HG03354 (cell line): ENCODE measurements around the gene ANXA8L1.
"Not testable (repeated sequence)": the region's sequence is repeated elsewhere in the genome, so short reads cannot be mapped to it uniquely, and the experiment has no call there.

Source experiments
- ATAC-seq: cut with Tn5 transposase; IDR thresholded peaks from one replicate; pipeline ENCODE4 v1.9.1; 2021; ENCODE audit warnings: mild to moderate bottlenecking; ENCODE audit not compliant: unreplicated experiment, poor library complexity, severe bottlenecking

The ANXA8L1 gene, protein sequence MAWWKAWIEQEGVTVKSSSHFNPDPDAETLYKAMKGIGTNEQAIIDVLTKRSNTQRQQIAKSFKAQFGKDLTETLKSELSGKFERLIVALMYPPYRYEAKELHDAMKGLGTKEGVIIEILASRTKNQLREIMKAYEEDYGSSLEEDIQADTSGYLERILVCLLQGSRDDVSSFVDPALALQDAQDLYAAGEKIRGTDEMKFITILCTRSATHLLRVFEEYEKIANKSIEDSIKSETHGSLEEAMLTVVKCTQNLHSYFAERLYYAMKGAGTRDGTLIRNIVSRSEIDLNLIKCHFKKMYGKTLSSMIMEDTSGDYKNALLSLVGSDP

GRCh38 chr10:46375406-46375805 is at the start of gene ANXA8L1:
TSS of gene ANXA8L1 (plus strand) at chr10:46375776. CDS start at chr10:46375852, 76 bp downstream.
- ATAC-seq, result not testable (repeated sequence)

- ATAC-seq, result no peak
Measured at GRCh38 chr10:46326066-46326465, 49.5 kb upstream of the ANXA8L1 start.

DNA sequence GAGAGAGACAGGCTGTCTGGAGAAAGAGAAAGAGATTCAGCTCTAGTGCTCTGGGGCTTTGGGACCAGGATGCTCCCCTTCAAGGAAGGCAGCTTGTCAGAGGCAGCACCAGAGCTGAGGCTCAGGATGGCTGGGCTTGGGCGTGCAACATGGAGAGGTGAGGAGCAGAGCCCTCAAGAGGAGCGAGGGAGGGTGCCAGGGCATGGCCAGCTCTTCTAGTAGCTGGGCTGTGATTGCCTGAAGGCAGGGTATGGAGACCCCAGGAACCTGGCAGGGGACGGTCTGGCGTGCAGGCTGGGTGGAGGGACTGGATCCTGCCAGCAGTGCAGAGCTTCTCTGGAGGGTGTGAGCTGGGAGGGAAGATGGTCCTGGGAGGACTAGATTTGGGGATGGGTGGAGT is 48.6 kb upstream of the ANXA8L1 start:
- no peak for ATAC-seq

DNA sequence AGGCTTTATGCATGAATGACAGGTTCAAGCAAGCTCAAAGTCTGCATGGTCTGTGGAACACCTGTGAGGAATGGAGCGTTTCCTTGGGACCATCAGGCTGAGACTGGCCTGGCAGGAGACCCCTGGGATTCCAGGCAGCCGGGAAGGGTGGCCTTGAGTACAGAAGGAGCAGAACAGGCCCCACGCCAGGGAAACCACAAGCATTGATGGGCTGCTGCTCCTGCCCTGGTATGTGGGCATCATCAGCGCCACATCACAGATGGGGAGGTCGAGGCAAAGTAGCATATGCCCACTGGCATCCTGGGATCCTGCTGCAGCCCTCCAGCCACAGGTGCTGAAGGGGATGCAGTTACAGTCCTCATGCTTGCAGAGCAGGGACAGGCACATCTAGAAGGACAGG is 47.9 kb upstream of the ANXA8L1 start:
- no peak for ATAC-seq

DNA sequence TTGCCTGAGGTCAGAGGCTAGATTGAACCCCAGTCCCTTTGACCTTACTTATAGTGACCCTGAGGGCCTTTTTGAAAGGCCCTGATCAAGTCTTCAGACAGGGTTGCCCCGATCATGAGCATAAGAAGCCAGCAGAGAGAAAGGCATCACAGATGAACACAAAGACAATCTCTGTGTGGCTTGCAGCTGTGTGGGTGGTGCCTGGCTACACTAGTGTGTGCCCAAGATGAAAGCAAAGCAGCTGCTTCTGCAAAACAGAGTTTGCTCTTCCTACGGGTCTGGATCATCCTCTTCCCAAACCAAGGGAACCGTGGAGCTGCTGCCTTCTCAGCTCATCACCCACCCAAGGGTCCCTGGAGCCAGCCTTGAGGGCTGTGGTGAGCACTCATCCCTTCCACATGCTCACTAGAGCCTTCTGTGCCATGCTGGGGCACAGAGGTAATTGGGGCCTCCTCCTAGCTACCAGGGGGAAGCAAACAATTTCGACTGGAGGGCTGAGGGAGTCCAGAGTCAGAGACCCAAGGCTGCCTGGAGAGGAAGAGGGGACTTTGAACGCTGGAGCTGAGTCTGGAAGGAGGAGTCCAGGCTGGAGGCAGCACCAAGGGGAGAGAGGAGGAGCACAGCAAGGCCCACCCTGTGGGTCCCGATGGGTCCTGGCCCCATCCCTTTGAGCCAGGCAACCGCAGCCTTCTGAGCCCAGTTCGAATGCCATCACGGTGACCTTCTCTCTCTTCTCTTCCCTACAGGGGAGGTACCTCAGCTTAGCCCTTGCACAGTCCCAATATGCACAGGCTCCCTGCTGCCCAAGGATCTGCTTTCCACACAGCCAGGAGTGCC is 46.5 kb upstream of the ANXA8L1 start:
- ATAC-seq, result no peak

DNA sequence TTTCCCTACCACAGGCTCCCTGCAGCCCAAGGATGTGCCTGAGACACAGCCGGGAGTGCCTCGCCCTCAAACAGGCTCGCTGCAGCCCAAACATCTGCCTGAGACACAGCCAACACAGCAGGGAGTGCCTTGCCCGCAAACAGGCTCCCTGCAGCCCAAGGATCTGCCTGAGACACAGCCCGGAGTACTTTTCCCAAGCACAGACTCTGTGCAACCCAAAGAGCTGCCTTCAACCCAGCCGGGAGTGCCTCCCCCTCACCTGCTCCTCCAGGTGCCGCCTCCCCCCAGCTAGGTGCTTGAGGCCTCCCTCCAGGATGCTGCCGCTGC is 45.9 kb upstream of the ANXA8L1 start:
- no peak for ATAC-seq

GRCh38 chr10:46330894-46331293 is 44.7 kb upstream of the ANXA8L1 start:
- ATAC-seq, result no peak

DNA sequence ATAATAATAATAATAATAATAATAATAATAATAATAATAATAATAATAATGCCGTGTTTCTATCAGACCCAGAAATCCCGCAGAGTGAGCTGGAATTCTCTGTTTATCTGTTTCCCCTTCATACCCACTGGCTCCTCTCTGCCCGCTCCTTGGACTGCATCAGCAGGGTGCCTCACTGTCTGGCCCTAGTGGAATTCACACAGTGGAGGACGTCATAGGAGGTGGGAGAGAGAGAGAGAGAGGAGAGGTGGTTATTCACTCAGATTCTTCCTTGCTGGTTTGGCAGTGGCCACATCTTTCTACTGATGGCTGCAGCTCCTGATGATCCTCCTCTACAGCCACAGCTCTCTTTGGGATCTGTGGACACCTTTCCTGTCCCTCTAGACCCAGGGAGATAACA is 10.1 kb upstream of the ANXA8L1 start:
- ATAC-seq, result not testable (repeated sequence)

- ATAC-seq, result not testable (repeated sequence)
Measured at GRCh38 chr10:46367209-46367608, 8.4 kb upstream of the ANXA8L1 start.

GRCh38 chr10:46367666-46368240 is 7.8 kb upstream of the ANXA8L1 start:
- not testable (repeated sequence) for ATAC-seq

GRCh38 chr10:46368956-46369355 is 6.6 kb upstream of the ANXA8L1 start:
- not testable (repeated sequence) for ATAC-seq

GRCh38 chr10:46374410-46374809 is 1.2 kb upstream of the ANXA8L1 start:
- not testable (repeated sequence) for ATAC-seq

DNA sequence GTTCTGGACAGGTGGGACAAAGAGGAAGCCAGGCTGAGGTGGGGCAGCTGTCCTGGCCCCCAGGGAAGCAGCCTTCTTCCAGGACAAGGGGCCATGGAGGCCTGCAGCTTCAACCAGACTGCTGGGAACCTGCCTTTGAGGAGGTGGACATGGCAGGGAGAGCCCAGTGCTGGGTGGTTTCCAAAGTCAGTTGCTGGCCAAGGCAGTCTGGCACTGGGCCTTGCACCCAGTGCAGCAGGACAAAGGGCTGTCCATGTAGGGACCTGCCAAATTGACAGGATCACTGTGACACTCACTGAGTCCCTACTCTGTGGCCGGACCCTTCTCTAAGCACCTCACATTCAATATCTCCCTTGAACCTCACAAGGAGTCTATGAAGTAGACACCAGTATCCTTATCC is 1.4 kb downstream of the ANXA8L1 start:
- ATAC-seq, result not testable (repeated sequence)

GRCh38 chr10:46377651-46378050 is 2.1 kb downstream of the ANXA8L1 start:
- ATAC-seq, result not testable (repeated sequence)

DNA sequence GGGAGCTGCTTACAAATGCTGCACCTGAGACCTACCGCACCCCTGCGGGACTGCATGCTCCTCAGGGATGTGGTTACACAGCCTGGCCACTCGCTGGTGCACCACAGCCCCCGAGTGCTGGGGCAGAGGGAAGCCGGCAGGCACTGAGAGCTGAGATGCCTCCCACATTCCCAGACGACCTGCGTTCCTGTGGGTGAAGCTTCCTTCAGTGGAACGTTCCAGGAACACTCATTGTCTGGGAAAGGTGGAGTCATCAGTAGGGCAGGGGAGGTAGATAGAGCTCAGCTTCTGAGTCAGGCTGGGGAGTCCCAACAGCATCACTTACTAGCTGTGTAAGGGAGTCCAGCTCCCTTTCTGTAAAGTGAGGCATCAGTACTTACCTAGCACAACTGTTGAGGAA is 2.5 kb downstream of the ANXA8L1 start:
- not testable (repeated sequence) for ATAC-seq

GRCh38 chr10:46379233-46379848 is 3.8 kb downstream of the ANXA8L1 start:
- ATAC-seq, result not testable (repeated sequence)

DNA sequence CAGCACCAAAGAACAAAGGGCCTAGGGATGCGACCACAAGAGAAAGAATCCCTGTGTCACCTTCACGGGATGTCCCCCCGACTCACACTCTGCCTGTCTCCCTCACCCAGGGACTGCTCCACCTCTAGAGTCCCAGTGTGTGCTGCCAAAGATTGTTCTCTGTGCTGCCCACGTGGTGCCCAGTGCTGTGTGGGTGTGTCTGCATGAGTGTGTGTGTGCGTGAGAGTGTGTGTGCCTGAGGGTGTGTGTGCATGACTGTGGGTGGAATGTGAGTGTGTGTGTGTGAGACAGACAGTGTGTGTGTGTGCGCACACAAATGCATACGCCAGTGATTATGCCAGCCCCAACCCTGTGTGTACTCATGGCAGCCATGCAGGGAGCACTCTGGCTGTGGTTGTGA is 10.3 kb downstream of the ANXA8L1 start:
- ATAC-seq, result not testable (repeated sequence)

- ATAC-seq, result peak; percentile 61
Measured at GRCh38 chr10:46386694-46387093, 11.1 kb downstream of the ANXA8L1 start.

DNA sequence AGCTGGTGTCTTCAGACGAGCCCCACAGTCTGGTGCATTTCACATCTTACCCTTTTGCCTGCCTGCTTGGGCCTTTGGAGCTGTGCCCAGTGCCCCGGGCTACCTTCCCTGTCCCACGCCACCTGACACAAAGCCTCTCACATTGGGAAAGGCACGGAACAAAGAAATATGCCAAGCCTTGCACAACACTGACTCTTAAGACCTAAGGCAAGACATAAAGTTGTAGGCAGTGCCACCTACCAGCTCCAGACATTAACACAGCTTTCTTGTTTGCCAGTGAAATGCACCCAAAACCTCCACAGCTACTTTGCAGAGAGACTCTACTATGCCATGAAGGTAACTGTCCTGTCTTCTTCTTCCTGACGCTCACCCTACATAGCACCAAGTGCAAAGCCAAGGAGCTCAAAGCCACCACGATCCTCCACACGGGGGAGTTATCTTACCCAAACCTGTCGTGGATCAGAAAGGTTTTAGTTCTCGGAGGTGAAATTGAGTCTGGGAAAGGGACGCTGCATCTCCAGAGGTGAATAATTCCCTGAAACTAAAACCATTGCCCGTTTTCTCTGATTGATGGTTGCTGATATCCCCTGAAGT is 11.8 kb downstream of the ANXA8L1 start:
- ATAC-seq, result not testable (repeated sequence)

DNA sequence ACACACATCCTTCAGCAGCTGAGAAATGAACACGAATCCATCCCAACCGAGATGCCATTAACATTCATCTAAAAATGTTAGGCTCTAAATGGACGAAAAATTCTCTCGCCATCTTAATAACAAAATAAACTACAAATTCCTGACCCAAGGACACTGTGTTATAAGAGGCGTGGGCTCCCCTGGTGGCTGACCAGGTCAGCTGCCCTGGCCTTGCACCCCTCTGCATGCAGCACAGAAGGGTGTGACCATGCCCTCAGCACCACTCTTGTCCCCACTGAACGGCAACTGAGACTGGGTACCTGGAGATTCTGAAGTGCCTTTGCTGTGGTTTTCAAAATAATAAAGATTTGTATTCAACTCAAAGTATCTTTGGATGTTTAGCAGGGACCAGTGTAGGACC is 15.8 kb downstream of the ANXA8L1 start:
- not testable (repeated sequence) for ATAC-seq
